ENCODE measurements around the gene MX1.

MX1 gene

GRCh38 chr21:41439248-41439647 lies 13.2 kb downstream of the MX1 start:
- no peak overlapping the region for H3K4me3 ChIP-seq (ENCODE audit: low read length)
- TF ChIP-seq CTCF (IDR thresholded peaks at IDR 0.05; ENCODE audit: insufficient read depth, low read depth, low read length, missing control alignments): no peak
- DNase-seq (ENCODE audit: low read depth): no peak

- no peak overlapping the region for H3K4me3 ChIP-seq (ENCODE audit: low read length)
- DNase-seq (ENCODE audit: low read depth): no peak
- no peak for TF ChIP-seq CTCF (IDR thresholded peaks at IDR 0.05; ENCODE audit: insufficient read depth, low read depth, low read length, missing control alignments)
These were observed 15.5 kb downstream of the MX1 start for GRCh38 chr21:41441546-41441945.

GRCh38 chr21:41442481-41443186 lies 16.6 kb downstream of the MX1 start:
- no peak for DNase-seq (ENCODE audit: low read depth)
- TF ChIP-seq CTCF (IDR thresholded peaks at IDR 0.05; ENCODE audit: insufficient read depth, low read depth, low read length, missing control alignments): no peak
- H3K4me3 ChIP-seq (ENCODE audit: low read length): no peak overlapping the region

GRCh38 chr21:41443562-41443961 lies 17.5 kb downstream of the MX1 start:
- no peak overlapping the region for H3K4me3 ChIP-seq (ENCODE audit: low read length)
- TF ChIP-seq CTCF (IDR thresholded peaks at IDR 0.05; ENCODE audit: insufficient read depth, low read depth, low read length, missing control alignments): no peak
- no peak for DNase-seq (ENCODE audit: low read depth)

- no peak for TF ChIP-seq CTCF (IDR thresholded peaks at IDR 0.05; ENCODE audit: insufficient read depth, low read depth, low read length, missing control alignments)
- H3K4me3 ChIP-seq (ENCODE audit: low read length): no peak overlapping the region
- DNase-seq (ENCODE audit: low read depth): no peak
These were observed 18.8 kb downstream of the MX1 start for GRCh38 chr21:41444703-41445464.

- no peak overlapping the region for H3K4me3 ChIP-seq (ENCODE audit: low read length)
- no peak for TF ChIP-seq CTCF (IDR thresholded peaks at IDR 0.05; ENCODE audit: insufficient read depth, low read depth, low read length, missing control alignments)
- no peak for DNase-seq (ENCODE audit: low read depth)
These were observed 19.4 kb downstream of the MX1 start for GRCh38 chr21:41445465-41445862.

Measured in epithelial cell of esophagus (primary cell).